Mesenchymal stem cell (in vitro differentiated cells and primary cell): ENCODE data around the gene TSPEAR.

Source experiments
- DNase-seq: peaks from one replicate; pipeline ENCODE4 v3.0.0-alpha.2; 2013
- H2AFZ ChIP-seq: one replicate; pipeline ENCODE4 v1.6.1; 2013; ENCODE audit warnings: low read depth, mild to moderate bottlenecking, control low read depth, inconsistent platforms, low read length, moderate library complexity
- H2AK5ac ChIP-seq: 2 replicates; pipeline ENCODE4 v1.6.1; 2013; ENCODE audit warnings: low read length, moderate library complexity, mild to moderate bottlenecking, inconsistent platforms; ENCODE audit not compliant: severe bottlenecking
- H2BK120ac ChIP-seq: one replicate; pipeline ENCODE4 v1.6.1; 2013; ENCODE audit warnings: low read depth, mild to moderate bottlenecking, inconsistent platforms, low read length, moderate library complexity
- H2BK12ac ChIP-seq, 2 experiments: one replicate each; pipeline ENCODE4 v1.6.1; 2013; ENCODE audit warnings: inconsistent platforms in 2 of 2, low read length in 2 of 2, mild to moderate bottlenecking in 2 of 2, moderate library complexity in 2 of 2, control low read depth in 1 of 2
- H2BK15ac ChIP-seq: one replicate; pipeline ENCODE4 v1.6.1; 2013; ENCODE audit warnings: mild to moderate bottlenecking, low read depth, inconsistent platforms; ENCODE audit not compliant: poor library complexity, severe bottlenecking
- H2BK5ac ChIP-seq: 2 replicates; pipeline ENCODE4 v1.6.1; 2013; ENCODE audit warnings: low read depth, mild to moderate bottlenecking, low read length, control low read depth, inconsistent platforms; ENCODE audit not compliant: poor library complexity, severe bottlenecking
- H3K14ac ChIP-seq, 2 experiments: one replicate each; pipeline ENCODE4 v1.6.1; 2013; ENCODE audit warnings: inconsistent platforms in 2 of 2, low read length in 2 of 2, control low read depth in 1 of 2, mild to moderate bottlenecking in 1 of 2, moderate library complexity in 1 of 2
- H3K18ac ChIP-seq, 2 experiments: one replicate each; pipeline ENCODE4 v1.6.1; 2013; ENCODE audit warnings: inconsistent platforms in 2 of 2, low read length in 2 of 2, control low read depth in 1 of 2, low read depth in 1 of 2, mild to moderate bottlenecking in 1 of 2
- H3K23ac ChIP-seq, 2 experiments: one replicate each; pipeline ENCODE4 v1.6.1; 2013; ENCODE audit warnings: inconsistent platforms in 2 of 2, low read length in 2 of 2, mild to moderate bottlenecking in 2 of 2, moderate library complexity in 2 of 2, control low read depth in 1 of 2
- H3K27ac ChIP-seq: 2 replicates; pipeline ENCODE4 v1.5.1; 2013; ENCODE audit warnings: mild to moderate bottlenecking, moderate library complexity, low read length, control low read depth, inconsistent platforms; ENCODE audit not compliant: poor library complexity, severe bottlenecking
- H3K27me3 ChIP-seq, 2 experiments: 2 replicates each; pipeline versions ENCODE4 v1.6.1 to v1.7.0; 2013; ENCODE audit warnings: low read length in 2 of 2, mild to moderate bottlenecking in 2 of 2, moderate library complexity in 2 of 2, control low read depth in 1 of 2, inconsistent platforms in 1 of 2; ENCODE audit not compliant: control insufficient read depth in 1 of 2, insufficient read depth in 1 of 2
- H3K36me3 ChIP-seq, 2 experiments: 2 replicates each; pipeline versions ENCODE4 v1.6.1 to v1.7.0; 2013; ENCODE audit warnings: low read length in 2 of 2, control low read depth in 1 of 2, inconsistent platforms in 1 of 2, low read depth in 1 of 2, mild to moderate bottlenecking in 1 of 2; ENCODE audit not compliant: insufficient read depth in 2 of 2, control insufficient read depth in 1 of 2
- H3K4ac ChIP-seq, 2 experiments: one replicate each; pipeline ENCODE4 v1.6.1; 2013; ENCODE audit warnings: inconsistent platforms in 2 of 2, low read length in 2 of 2, mild to moderate bottlenecking in 2 of 2, moderate library complexity in 2 of 2, control low read depth in 1 of 2, low read depth in 1 of 2
- H3K4me1 ChIP-seq: 2 replicates; pipeline ENCODE4 v1.6.1; 2013; ENCODE audit warnings: low read depth, low read length, control low read depth; ENCODE audit not compliant: control insufficient read depth, insufficient read depth
- H3K4me2 ChIP-seq: 2 replicates; pipeline ENCODE4 v1.6.1; 2013; ENCODE audit warnings: low read length, mild to moderate bottlenecking, inconsistent platforms; ENCODE audit not compliant: poor library complexity, severe bottlenecking
- H3K4me3 ChIP-seq, 2 experiments: 2 replicates each; pipeline versions ENCODE4 v1.5.1 to v1.7.0; 2013; ENCODE audit warnings: low read length in 2 of 2, mild to moderate bottlenecking in 2 of 2, control low read depth in 1 of 2, low read depth in 1 of 2; ENCODE audit not compliant: insufficient read depth in 1 of 2
- H3K79me1 ChIP-seq: replicated peaks from 2 replicates; pipeline ENCODE4 v1.6.1; 2013; ENCODE audit warnings: mild to moderate bottlenecking, control low read depth, low read length, inconsistent platforms; ENCODE audit not compliant: poor library complexity, severe bottlenecking
- H3K9ac ChIP-seq: 2 replicates; pipeline ENCODE4 v1.7.0; 2013; ENCODE audit warnings: mild to moderate bottlenecking, low read length, moderate library complexity
- H3K9me3 ChIP-seq: 2 replicates; pipeline ENCODE4 v1.7.0; 2013; ENCODE audit warnings: mild to moderate bottlenecking, low read length; ENCODE audit not compliant: control insufficient read depth
- H4K8ac ChIP-seq: one replicate; pipeline ENCODE4 v1.6.1; 2013; ENCODE audit warnings: inconsistent platforms, mild to moderate bottlenecking, low read length, moderate library complexity
- H4K91ac ChIP-seq: one replicate; pipeline ENCODE4 v1.6.1; 2013; ENCODE audit warnings: mild to moderate bottlenecking, low read length, inconsistent platforms
- WGBS: methylation state at CpG from one replicate; pipeline ENCODE4 v1.1.7; 2013; ENCODE audit warnings: mixed read lengths; 5-methylcytosine and 5-hydroxymethylcytosine counted together

The TSPEAR gene

DNA sequence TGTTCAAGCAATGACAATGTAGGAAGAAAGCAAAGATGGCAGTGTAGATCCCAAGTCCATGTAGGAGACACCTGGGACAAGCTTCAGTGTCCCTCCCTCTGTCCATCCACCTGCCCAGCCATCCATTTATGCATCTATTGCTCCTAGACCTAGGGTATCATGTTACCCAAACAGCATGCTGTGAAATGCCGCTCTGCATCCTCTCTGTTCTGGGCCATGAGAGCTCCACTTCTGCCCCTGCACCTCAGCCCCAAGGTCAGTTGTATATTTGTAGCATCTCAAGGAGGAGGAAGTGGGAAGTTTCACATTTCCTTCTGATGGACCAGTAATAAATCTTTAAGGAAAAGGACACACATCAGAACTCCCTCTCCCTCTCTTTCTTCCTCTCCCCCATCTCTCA, 27.9 kb upstream of the TSPEAR start:
- no peaks in the 10 kb centered on the region for H3K36me3 ChIP-seq
- WGBS: 43% methylated on average over 1 of the region's 1 CpG
- no peak overlapping the region for H3K14ac ChIP-seq
- H3K4me1 ChIP-seq: no peaks in the 10 kb centered on the region
- no peak overlapping the region for H3K4me3 ChIP-seq
- H4K8ac ChIP-seq: no peak overlapping the region
- H3K9me3 ChIP-seq: peaks cover 44% of the 10 kb centered on the region
- H3K27ac ChIP-seq: no peak overlapping the region
- no peak overlapping the region for H4K91ac ChIP-seq
- no peak overlapping the region for H3K9ac ChIP-seq
- H3K18ac ChIP-seq: no peak overlapping the region
- H2BK120ac ChIP-seq: no peak overlapping the region
- H3K4ac ChIP-seq: no peak overlapping the region
- H3K79me1 ChIP-seq: no peaks in the 10 kb centered on the region
- H2AFZ ChIP-seq: no peak overlapping the region
- peaks cover 3 to 6% of the 10 kb centered on the region in 2 experiments for H3K27me3 ChIP-seq
- no peak overlapping the region for H2BK5ac ChIP-seq
- H2BK12ac ChIP-seq: no peak overlapping the region
- DNase-seq: no peak
- no peak overlapping the region for H3K23ac ChIP-seq
- no peak overlapping the region for H2AK5ac ChIP-seq
- no peak overlapping the region for H3K4me2 ChIP-seq
- H2BK15ac ChIP-seq: no peak overlapping the region

DNA sequence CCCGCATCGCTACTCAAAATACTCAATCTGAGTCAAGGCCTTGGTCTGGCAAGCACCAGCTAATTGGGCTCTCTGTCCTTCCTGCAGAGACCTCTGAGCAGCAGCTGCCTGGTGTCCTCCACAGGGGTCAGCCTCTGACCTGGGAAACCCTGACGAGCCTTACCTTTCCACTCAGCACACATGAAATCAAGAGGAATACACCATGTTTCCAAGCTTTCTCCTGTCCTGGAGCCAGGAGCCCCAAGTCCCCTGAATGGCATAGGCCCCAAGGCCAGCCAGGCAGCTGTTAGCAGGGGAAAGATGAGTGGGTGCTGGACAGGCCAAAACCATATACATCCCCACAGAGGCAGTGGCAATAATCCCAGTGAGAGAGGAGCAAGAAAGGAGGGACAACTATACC, 27.2 kb upstream of the TSPEAR start:
- no peak overlapping the region for H3K27ac ChIP-seq
- H2AK5ac ChIP-seq: no peak overlapping the region
- H2BK15ac ChIP-seq: no peak overlapping the region
- no peak overlapping the region for H4K91ac ChIP-seq
- H3K9ac ChIP-seq: no peak overlapping the region
- H2BK120ac ChIP-seq: no peak overlapping the region
- H3K4ac ChIP-seq: no peak overlapping the region
- no peak overlapping the region for H2AFZ ChIP-seq
- no peak overlapping the region for H3K14ac ChIP-seq
- no peak overlapping the region for H3K18ac ChIP-seq
- peaks cover 3 to 5% of the 10 kb centered on the region in 2 experiments for H3K27me3 ChIP-seq
- H3K9me3 ChIP-seq: peaks cover 44% of the 10 kb centered on the region
- H3K79me1 ChIP-seq: no peaks in the 10 kb centered on the region
- no peaks in the 10 kb centered on the region for H3K36me3 ChIP-seq
- no peak overlapping the region for H2BK12ac ChIP-seq
- no peak overlapping the region for H2BK5ac ChIP-seq
- no peak overlapping the region for H3K4me2 ChIP-seq
- WGBS: 70% methylated on average over 3 of the region's 3 CpGs
- H3K4me3 ChIP-seq: no peak overlapping the region
- no peak overlapping the region for H3K23ac ChIP-seq
- no peak for DNase-seq
- no peaks in the 10 kb centered on the region for H3K4me1 ChIP-seq
- no peak overlapping the region for H4K8ac ChIP-seq

DNA sequence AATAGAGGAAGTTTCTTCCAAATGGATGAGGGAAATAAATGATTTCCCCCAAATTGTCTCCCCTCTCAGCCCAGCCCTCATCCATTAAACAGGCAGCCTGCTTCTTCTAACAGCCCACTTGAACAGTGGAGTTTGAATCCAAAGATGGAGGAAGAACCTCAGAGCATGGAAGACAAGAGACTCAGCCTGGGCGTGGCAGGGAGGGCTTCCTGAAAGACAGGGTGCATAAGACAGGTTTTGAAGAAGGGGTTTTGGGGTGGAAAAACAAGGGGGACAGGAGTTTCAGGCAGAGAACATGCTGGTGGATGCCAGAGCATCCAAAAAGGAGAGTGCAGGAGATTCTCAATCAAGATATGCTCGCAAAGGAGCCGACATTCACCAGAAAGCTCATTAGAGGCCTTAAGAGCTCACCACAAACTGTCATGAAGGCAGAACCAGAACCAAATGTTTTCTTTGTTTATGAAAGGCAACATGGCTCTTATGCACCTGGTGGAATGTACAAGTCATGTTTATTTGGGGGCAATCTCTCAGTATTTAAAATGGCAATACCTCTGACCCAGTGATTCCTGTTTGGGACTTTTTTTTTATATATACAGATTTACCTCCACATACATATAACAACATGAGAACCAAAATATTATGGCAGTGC, 26.5 kb upstream of the TSPEAR start:
- H3K23ac ChIP-seq: no peak overlapping the region
- H2AFZ ChIP-seq: no peak overlapping the region
- no peak overlapping the region for H4K8ac ChIP-seq
- no peaks in the 10 kb centered on the region for H3K4me1 ChIP-seq
- no peak overlapping the region for H3K4ac ChIP-seq
- WGBS: 63% methylated on average over 3 of the region's 3 CpGs
- peaks cover 44% of the 10 kb centered on the region for H3K9me3 ChIP-seq
- no peak overlapping the region for H3K27ac ChIP-seq
- no peak overlapping the region for H2AK5ac ChIP-seq
- peaks cover 3 to 5% of the 10 kb centered on the region in 2 experiments for H3K27me3 ChIP-seq
- H2BK15ac ChIP-seq: no peak overlapping the region
- no peak overlapping the region for H3K14ac ChIP-seq
- no peak overlapping the region for H2BK5ac ChIP-seq
- H4K91ac ChIP-seq: no peak overlapping the region
- H3K4me3 ChIP-seq: no peak overlapping the region
- no peak overlapping the region for H2BK120ac ChIP-seq
- H3K79me1 ChIP-seq: no peaks in the 10 kb centered on the region
- H3K18ac ChIP-seq: no peak overlapping the region
- peak; percentile 47 for DNase-seq
- no peak overlapping the region for H3K9ac ChIP-seq
- no peak overlapping the region for H2BK12ac ChIP-seq
- H3K4me2 ChIP-seq: no peak overlapping the region
- H3K36me3 ChIP-seq: no peaks in the 10 kb centered on the region

- peaks cover 44% of the 10 kb centered on the region for H3K9me3 ChIP-seq
- no peak overlapping the region for H3K4me2 ChIP-seq
- H2AFZ ChIP-seq: no peak overlapping the region
- H3K23ac ChIP-seq: no peak overlapping the region
- H3K4me3 ChIP-seq: no peak overlapping the region
- DNase-seq: no peak
- H3K14ac ChIP-seq: no peak overlapping the region
- no peak overlapping the region for H2BK15ac ChIP-seq
- H3K27ac ChIP-seq: no peak overlapping the region
- H3K9ac ChIP-seq: no peak overlapping the region
- peaks cover 8 to 16% of the 10 kb centered on the region in 2 experiments for H3K27me3 ChIP-seq
- H3K4ac ChIP-seq: no peak overlapping the region
- no peak overlapping the region for H2BK5ac ChIP-seq
- H4K91ac ChIP-seq: no peak overlapping the region
- H4K8ac ChIP-seq: no peak overlapping the region
- 81% methylated on average over 8 of the region's 8 CpGs for WGBS
- H3K4me1 ChIP-seq: no peaks in the 10 kb centered on the region
- H2BK120ac ChIP-seq: no peak overlapping the region
- H3K79me1 ChIP-seq: no peaks in the 10 kb centered on the region
- no peak overlapping the region for H2BK12ac ChIP-seq
- H2AK5ac ChIP-seq: no peak overlapping the region
- no peaks in the 10 kb centered on the region for H3K36me3 ChIP-seq
- H3K18ac ChIP-seq: no peak overlapping the region
These were observed 25.1 kb upstream of the TSPEAR start for GRCh38 chr21:44736291-44737004.
